Measurements from ENCODE around the gene SLC28A2. TPM values are rescaled to one million over a fixed set of nuclear protein-coding genes. Genes with fewer than 3 reads are reported as not detected.
"Not testable (repeated sequence)": the region's sequence is repeated elsewhere in the genome, so short reads cannot be mapped to it uniquely, and the experiment has no call there.

Gene SLC28A2
- total RNA-seq, 2 donors from 2014 or later, result 2.3 TPM; not detected in 1

GRCh38 chr15:45287390-45287956 is 35.4 kb downstream of the SLC28A2 start:
- Histone ChIP-seq H3K9me3 (no peaks in the 10 kb centered on the region), H3K4me1 (no peaks in the 10 kb centered on the region), H3K36me3 (replicated peaks in 1 of 2; ENCODE audit: insufficient read depth in 1 of 2, low read depth in 2 of 2) (no peaks in the 10 kb centered on the region), H3K27me3 (no peaks in the 10 kb centered on the region), H3K27ac (no peak overlapping the region), H3K4me3 (no peak overlapping the region)
- no peak for ATAC-seq
- 96 to 100% methylated on average over 2 of the region's 2 CpGs for whole genome bisulfite sequencing, 2 donors
- intact Hi-C loops (cut with DNase I), result no loop called here
- TF ChIP-seq POLR2A (IDR thresholded peaks at IDR 0.05), result no peak
- no peak for DNase-seq

- no peak overlapping the region for H3K27ac ChIP-seq
- H3K36me3 ChIP-seq (replicated peaks in 1 of 2; ENCODE audit: insufficient read depth in 1 of 2, low read depth in 2 of 2), result no peaks in the 10 kb centered on the region
- H3K4me1 ChIP-seq, result no peaks in the 10 kb centered on the region
- no peaks in the 10 kb centered on the region for H3K9me3 ChIP-seq
- H3K27me3 ChIP-seq, result no peaks in the 10 kb centered on the region
- TF ChIP-seq POLR2A (IDR thresholded peaks at IDR 0.05) (no peak), CTCF (IDR thresholded peaks at IDR 0.05) (no peak)
- intact Hi-C loops (cut with DNase I), result no loop called here
- DNase-seq, result no peak
- H3K4me3 ChIP-seq, result no peak overlapping the region
- ATAC-seq, result no peak
- WGBS, 2 donors, result 66 to 69% methylated on average over 6 of the region's 6 CpGs
These were observed 36.9 kb downstream of the SLC28A2 start for GRCh38 chr15:45288947-45289346.

- Histone ChIP-seq H3K4me3 (no peak overlapping the region), H3K27me3 (no peaks in the 10 kb centered on the region), H3K36me3 (replicated peaks in 1 of 2; ENCODE audit: insufficient read depth in 1 of 2, low read depth in 2 of 2) (no peaks in the 10 kb centered on the region), H3K4me1 (no peaks in the 10 kb centered on the region), H3K9me3 (no peaks in the 10 kb centered on the region), H3K27ac (no peak overlapping the region)
- WGBS, 2 donors, result 80 to 81% methylated on average over 7 to 9 of the region's 9 CpGs
- no peak for ATAC-seq
- DNase-seq, result no peak
- intact Hi-C loops (cut with DNase I), result no loop called here
- TF ChIP-seq CTCF (IDR thresholded peaks at IDR 0.05), result no peak
These were observed 40.0 kb downstream of the SLC28A2 start for GRCh38 chr15:45291822-45292582.

- H3K27ac ChIP-seq; H3K27me3 ChIP-seq; H3K4me1 ChIP-seq; DNase-seq; ATAC-seq; H3K9me3 ChIP-seq; intact Hi-C loops (cut with DNase I); H3K36me3 ChIP-seq (replicated peaks in 1 of 2; ENCODE audit: insufficient read depth in 1 of 2, low read depth in 2 of 2); H3K4me3 ChIP-seq: not testable (repeated sequence)
- WGBS, 2 donors, result 83% methylated on average over 7 of the region's 27 CpGs; no CpG with 5 or more reads in 1 of the 2 donors
These were observed 41.3 kb downstream of the SLC28A2 start for GRCh38 chr15:45293326-45293725.

- DNase-seq; intact Hi-C loops (cut with DNase I); H3K4me3 ChIP-seq; H3K36me3 ChIP-seq (replicated peaks in 1 of 2; ENCODE audit: insufficient read depth in 1 of 2, low read depth in 2 of 2); H3K9me3 ChIP-seq; H3K27me3 ChIP-seq; ATAC-seq; H3K27ac ChIP-seq; H3K4me1 ChIP-seq: not testable (repeated sequence)
- WGBS, 2 donors, result 95 to 96% methylated on average over 2 of the region's 2 CpGs
These were observed 46.9 kb downstream of the SLC28A2 start for GRCh38 chr15:45298964-45299378.

GRCh38 chr15:45304711-45305110 is 52.7 kb downstream of the SLC28A2 start:
- Histone ChIP-seq H3K4me3 (no peak overlapping the region), H3K27ac (no peak overlapping the region), H3K36me3 (replicated peaks in 1 of 2; ENCODE audit: insufficient read depth in 1 of 2, low read depth in 2 of 2) (no peaks in the 10 kb centered on the region), H3K4me1 (peaks cover 23% of the 10 kb centered on the region), H3K9me3 (no peaks in the 10 kb centered on the region), H3K27me3 (no peaks in the 10 kb centered on the region)
- intact Hi-C loops (cut with DNase I), result no loop called here
- ATAC-seq (no peak), DNase-seq (no peak)
- no peak for TF ChIP-seq CTCF (IDR thresholded peaks at IDR 0.05)
- TF ChIP-seq POLR2A (IDR thresholded peaks at IDR 0.05), result no peak
- WGBS, 2 donors, result 85 to 88% methylated on average over 3 of the region's 3 CpGs
